PC-9 (cell line): Measurements from ENCODE around the gene CLDN22. TPM values are rescaled to one million over a fixed set of nuclear protein-coding genes. Genes with fewer than 3 reads are reported as not detected.

Experiments used
- BruUV-seq: library from RNA; stranded (reverse); fragments of 400-500 nt; replicated peaks from 2 replicates; lab custom pipeline; 2021; lab: Mats Ljungman, UMichigan
- CTCF ChIA-PET: fragments of 300-600 bp; sonication (Branson Sonifier 250); formaldehyde crosslinking; loops from one replicate; lab custom pipeline; 2022; ENCODE audit warnings: antibody characterized with exemption; lab: Charles Lee
- POLR2A ChIA-PET: fragments of 300-600 bp; sonication (Branson Sonifier 250); formaldehyde crosslinking; loops from one replicate; lab custom pipeline; 2022; ENCODE audit warnings: antibody characterized with exemption; ENCODE audit not compliant: unreplicated experiment; lab: Charles Lee
- DNase-seq, 2 experiments: peaks; one replicate each; pipeline versions ENCODE4 v3.0.0 to v3.0.0-alpha.2; 2015 to 2022; ENCODE audit warnings: mixed read lengths in 1 of 2
- H2AFZ ChIP-seq: fragments of 200-600 bp; sonication (generic); 2 replicates; pipeline ENCODE4 v1.8.1; 2017; ENCODE audit warnings: antibody characterized with exemption
- H3F3A ChIP-seq: fragments of 200-600 bp; sonication (generic); 2 replicates; pipeline ENCODE4 v1.8.1; 2017; ENCODE audit warnings: antibody characterized with exemption, mild to moderate bottlenecking, low read depth; ENCODE audit not compliant: insufficient read depth
- H3K27ac ChIP-seq: fragments of 200-600 bp; sonication (generic); 2 replicates; pipeline ENCODE4 v1.6.1; 2016; ENCODE audit warnings: mixed run types
- H3K27me3 ChIP-seq: fragments of 200-600 bp; sonication (generic); 2 replicates; pipeline ENCODE4 v1.6.1; 2016; ENCODE audit warnings: low read depth, mixed run types; ENCODE audit not compliant: insufficient read depth
- H3K36me3 ChIP-seq: fragments of 200-600 bp; sonication (generic); 2 replicates; pipeline ENCODE4 v1.6.1; 2016; ENCODE audit warnings: low read depth, mixed run types
- H3K4me1 ChIP-seq: fragments of 200-600 bp; sonication (generic); replicated peaks from 2 replicates; pipeline ENCODE4 v1.6.1; 2016; ENCODE audit warnings: mixed run types; ENCODE audit not compliant: insufficient read depth
- H3K4me2 ChIP-seq: fragments of 200-600 bp; sonication (generic); 2 replicates; pipeline ENCODE4 v1.6.1; 2017; ENCODE audit warnings: mixed run types
- H3K4me3 ChIP-seq: fragments of 200-600 bp; sonication (generic); 2 replicates; pipeline ENCODE4 v1.6.1; 2016; ENCODE audit warnings: mixed run types
- H3K79me2 ChIP-seq: fragments of 200-600 bp; sonication (generic); 2 replicates; pipeline ENCODE4 v1.6.1; 2017; ENCODE audit warnings: low read depth, mixed run types
- H3K9me2 ChIP-seq: fragments of 200-600 bp; sonication (generic); 2 replicates; pipeline ENCODE4 v1.8.1; 2017; ENCODE audit warnings: mild to moderate bottlenecking; ENCODE audit not compliant: insufficient read depth
- H3K9me3 ChIP-seq: fragments of 200-600 bp; sonication (generic); 2 replicates; pipeline ENCODE4 v1.8.1; 2016; ENCODE audit warnings: low read depth; ENCODE audit not compliant: insufficient read depth
- H4K20me1 ChIP-seq: fragments of 200-600 bp; sonication (generic); 2 replicates; pipeline ENCODE4 v1.8.1; 2017; ENCODE audit not compliant: insufficient read depth
- CTCF ChIP-seq: fragments of 200-600 bp; sonication (generic); conservative IDR thresholded peaks from 2 replicates; pipeline ENCODE4 v1.6.1; 2017; ENCODE audit warnings: mixed run types, antibody characterized with exemption, mild to moderate bottlenecking, moderate library complexity
- EZH2 ChIP-seq: fragments of 200-600 bp; sonication (generic); IDR thresholded peaks from 2 replicates; pipeline ENCODE4 v1.8.0; 2017; ENCODE audit warnings: antibody characterized with exemption, low read depth
- intact Hi-C: fragments of 100-400 bp; cut with micrococcal nuclease; formaldehyde crosslinking; loops from one replicate; pipeline ENCODE4 v1.10.0; 2022; ENCODE audit not compliant: unreplicated experiment
- total RNA-seq: library from RNA; stranded (reverse); gene quantifications from 2 replicates; pipeline ENCODE4 v1.2.3, GENCODE V29; 2021

CLDN22 gene
- total RNA-seq, 1 experiment from 2014 or later = not detected

- TF ChIP-seq CTCF (no peak), EZH2 (no peak)
- H3K4me2 ChIP-seq = no peak overlapping the region
- H2AFZ ChIP-seq = no peak overlapping the region
- no peaks in the 10 kb centered on the region for H3K36me3 ChIP-seq
- H3K79me2 ChIP-seq = no peaks in the 10 kb centered on the region
- BruUV-seq = no TSS peak
- ChIA-PET POLR2A (no interaction called here), CTCF (no interaction called here)
- no peaks in the 10 kb centered on the region for H3K27me3 ChIP-seq
- no peaks in the 10 kb centered on the region for H3F3A ChIP-seq
- no peak overlapping the region for H3K4me3 ChIP-seq
- no peak for DNase-seq
- intact Hi-C loops = no loop called here
- H3K9me3 ChIP-seq = no peaks in the 10 kb centered on the region
- no peak overlapping the region for H3K27ac ChIP-seq
- H4K20me1 ChIP-seq = no peaks in the 10 kb centered on the region
- H3K9me2 ChIP-seq = no peaks in the 10 kb centered on the region
- H3K4me1 ChIP-seq = no peaks in the 10 kb centered on the region
Measured at GRCh38 chr4:183323295-183323694, 3.2 kb upstream of the CLDN22 start.

- intact Hi-C loops = no loop called here
- H3K9me3 ChIP-seq = no peaks in the 10 kb centered on the region
- TF ChIP-seq EZH2 (no peak), CTCF (no peak)
- no peaks in the 10 kb centered on the region for H3K36me3 ChIP-seq
- H4K20me1 ChIP-seq = no peaks in the 10 kb centered on the region
- no peak within 1 kb of the TSS for H3K27ac ChIP-seq
- H3K4me2 ChIP-seq = no peak within 1 kb of the TSS
- CTCF ChIA-PET = no interaction called here
- H3K79me2 ChIP-seq = no peaks in the 10 kb centered on the region
- DNase-seq = no peak
- H3F3A ChIP-seq = no peaks in the 10 kb centered on the region
- H3K27me3 ChIP-seq = no peaks in the 10 kb centered on the region
- POLR2A ChIA-PET = no interaction called here
- no peaks in the 10 kb centered on the region for H3K4me1 ChIP-seq
- BruUV-seq = no TSS peak
- no peak within 1 kb of the TSS for H3K4me3 ChIP-seq
- no peaks in the 10 kb centered on the region for H3K9me2 ChIP-seq
- H2AFZ ChIP-seq = no peak within 1 kb of the TSS
Measured at GRCh38 chr4:183322326-183322725, 2.2 kb upstream of the CLDN22 start, which contains the start of gene CLDN24. CLDN24 (minus strand) TSS chr4:183322426; CDS start chr4:183322426, 0 bp downstream.

GRCh38 chr4:183321516-183321915, 1.4 kb upstream of the CLDN22 start:
- Histone ChIP-seq H3K4me2 (no peak overlapping the region), H2AFZ (no peak overlapping the region), H4K20me1 (no peaks in the 10 kb centered on the region), H3K9me3 (no peaks in the 10 kb centered on the region), H3K27ac (no peak overlapping the region), H3F3A (no peaks in the 10 kb centered on the region), H3K36me3 (no peaks in the 10 kb centered on the region), H3K4me3 (no peak overlapping the region), H3K79me2 (no peaks in the 10 kb centered on the region), H3K9me2 (no peaks in the 10 kb centered on the region), H3K27me3 (no peaks in the 10 kb centered on the region), H3K4me1 (no peaks in the 10 kb centered on the region)
- intact Hi-C loops = no loop called here
- POLR2A ChIA-PET = no interaction called here
- DNase-seq = no peak
- CTCF ChIA-PET = no interaction called here
- no peak for TF ChIP-seq CTCF
- TF ChIP-seq EZH2 = no peak
- BruUV-seq = no TSS peak
